ENCODE results near the gene SH3RF3. TPM values are rescaled to one million over a fixed set of nuclear protein-coding genes. Genes with fewer than 3 reads are reported as not detected.

SH3RF3 gene
- total and polyA plus RNA-seq, 10 of the 15 experiments (the other 5 are each of a cell fraction or from before 2014, with no cell fraction given): 0.08 to 8.8 (median 2.3) TPM

DNA sequence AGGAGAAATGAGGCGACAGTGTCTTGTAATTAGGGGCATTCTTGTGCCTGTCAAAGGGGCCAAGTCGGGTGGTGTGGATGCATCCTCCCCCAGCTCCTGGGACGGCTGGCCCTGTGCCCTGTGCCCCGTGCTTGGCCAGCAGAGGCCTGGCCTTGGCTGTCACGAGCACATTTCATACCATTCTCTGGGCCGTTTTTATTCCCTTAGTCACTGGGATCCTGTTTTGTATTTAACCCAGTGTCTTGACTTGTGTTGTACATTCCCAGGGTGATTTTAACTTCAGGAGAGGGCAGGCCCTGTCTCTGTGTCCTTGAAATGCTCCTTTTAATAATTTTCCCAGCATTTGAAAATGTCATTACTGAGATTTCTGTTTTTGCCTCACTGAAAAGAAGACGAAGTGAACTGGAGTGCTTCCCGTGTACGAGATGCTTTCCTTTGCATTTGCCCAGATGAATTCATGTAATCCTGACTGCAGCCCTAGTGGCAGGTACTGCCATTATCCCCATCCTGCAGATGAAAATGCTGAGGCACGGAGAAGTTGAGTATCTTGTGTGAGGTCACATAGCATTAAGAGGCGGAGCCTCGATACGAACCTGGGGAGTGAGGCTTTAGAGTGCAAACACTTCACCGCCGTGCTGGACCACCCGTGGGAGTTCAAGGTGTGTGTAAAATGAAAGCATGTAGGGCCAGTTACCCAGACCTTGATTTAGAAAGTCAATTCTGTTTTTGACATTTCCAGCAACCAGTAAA is 57.0 kb downstream of the SH3RF3 start:
- H2AFZ ChIP-seq (ENCODE audit: control insufficient read depth, low read depth, low read length): no peak overlapping the region
- intact Hi-C loops (cut with micrococcal nuclease; ENCODE audit: unreplicated experiment): loop anchor here (1.0 kb wide), 1 partner anchor 21 kb away; no protein-coding TSS in a partner anchor
- in situ Hi-C loops (cut with MboI): loop anchor here (5.0 kb wide), 1 partner anchor 49 kb away; no protein-coding TSS in a partner anchor

More for the DNA sequence above, 57.0 kb downstream of the SH3RF3 start:
- no peak overlapping the region for H3K4me3 ChIP-seq
- H3K9ac ChIP-seq (ENCODE audit: control insufficient read depth, insufficient read depth, low read length): no peak overlapping the region
- H3K36me3 ChIP-seq (ENCODE audit: control insufficient read depth in 2 of 2, insufficient read depth in 2 of 2, low read length in 1 of 2): no peaks in the 10 kb centered on the region
- TF ChIP-seq, protein P1, sequence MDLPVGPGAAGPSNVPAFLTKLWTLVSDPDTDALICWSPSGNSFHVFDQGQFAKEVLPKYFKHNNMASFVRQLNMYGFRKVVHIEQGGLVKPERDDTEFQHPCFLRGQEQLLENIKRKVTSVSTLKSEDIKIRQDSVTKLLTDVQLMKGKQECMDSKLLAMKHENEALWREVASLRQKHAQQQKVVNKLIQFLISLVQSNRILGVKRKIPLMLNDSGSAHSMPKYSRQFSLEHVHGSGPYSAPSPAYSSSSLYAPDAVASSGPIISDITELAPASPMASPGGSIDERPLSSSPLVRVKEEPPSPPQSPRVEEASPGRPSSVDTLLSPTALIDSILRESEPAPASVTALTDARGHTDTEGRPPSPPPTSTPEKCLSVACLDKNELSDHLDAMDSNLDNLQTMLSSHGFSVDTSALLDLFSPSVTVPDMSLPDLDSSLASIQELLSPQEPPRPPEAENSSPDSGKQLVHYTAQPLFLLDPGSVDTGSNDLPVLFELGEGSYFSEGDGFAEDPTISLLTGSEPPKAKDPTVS (IDR thresholded peaks at IDR 0.05; ENCODE audit: low read depth, low read length): no peak
- TF ChIP-seq, protein P2, sequence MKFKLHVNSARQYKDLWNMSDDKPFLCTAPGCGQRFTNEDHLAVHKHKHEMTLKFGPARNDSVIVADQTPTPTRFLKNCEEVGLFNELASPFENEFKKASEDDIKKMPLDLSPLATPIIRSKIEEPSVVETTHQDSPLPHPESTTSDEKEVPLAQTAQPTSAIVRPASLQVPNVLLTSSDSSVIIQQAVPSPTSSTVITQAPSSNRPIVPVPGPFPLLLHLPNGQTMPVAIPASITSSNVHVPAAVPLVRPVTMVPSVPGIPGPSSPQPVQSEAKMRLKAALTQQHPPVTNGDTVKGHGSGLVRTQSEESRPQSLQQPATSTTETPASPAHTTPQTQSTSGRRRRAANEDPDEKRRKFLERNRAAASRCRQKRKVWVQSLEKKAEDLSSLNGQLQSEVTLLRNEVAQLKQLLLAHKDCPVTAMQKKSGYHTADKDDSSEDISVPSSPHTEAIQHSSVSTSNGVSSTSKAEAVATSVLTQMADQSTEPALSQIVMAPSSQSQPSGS (IDR thresholded peaks at IDR 0.05; ENCODE audit: low read length): no peak
- TF ChIP-seq RAD51 (IDR thresholded peaks at IDR 0.05) (no peak), POU2F2 (IDR thresholded peaks at IDR 0.05; ENCODE audit: borderline replicate concordance, low read depth, low read length) (no peak)
- TF ChIP-seq, protein P3, sequence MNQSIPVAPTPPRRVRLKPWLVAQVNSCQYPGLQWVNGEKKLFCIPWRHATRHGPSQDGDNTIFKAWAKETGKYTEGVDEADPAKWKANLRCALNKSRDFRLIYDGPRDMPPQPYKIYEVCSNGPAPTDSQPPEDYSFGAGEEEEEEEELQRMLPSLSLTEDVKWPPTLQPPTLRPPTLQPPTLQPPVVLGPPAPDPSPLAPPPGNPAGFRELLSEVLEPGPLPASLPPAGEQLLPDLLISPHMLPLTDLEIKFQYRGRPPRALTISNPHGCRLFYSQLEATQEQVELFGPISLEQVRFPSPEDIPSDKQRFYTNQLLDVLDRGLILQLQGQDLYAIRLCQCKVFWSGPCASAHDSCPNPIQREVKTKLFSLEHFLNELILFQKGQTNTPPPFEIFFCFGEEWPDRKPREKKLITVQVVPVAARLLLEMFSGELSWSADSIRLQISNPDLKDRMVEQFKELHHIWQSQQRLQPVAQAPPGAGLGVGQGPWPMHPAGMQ (IDR thresholded peaks at IDR 0.05; ENCODE audit: borderline replicate concordance): no peak
- ChIA-PET POLR2A (interaction anchor here (1.2 kb wide), 2 partner anchors 20 to 22 kb away, joined by 3 read pairs; no protein-coding TSS in a partner anchor), SMC1A (ENCODE audit: uncharacterized antibody, unreplicated experiment) (interaction anchor here (1.0 to 1.7 kb wide), 4 partner anchors 8 to 25 kb away, joined by 3 to 5 read pairs (median 4); no protein-coding TSS in a partner anchor), RAD21 (ENCODE audit: unreplicated experiment) (interaction anchor here (0.9 kb wide), 1 partner anchor 20 kb away, joined by 3 read pairs; no protein-coding TSS in a partner anchor), CTCF (interaction anchor here (1.2 kb wide), 1 partner anchor 9 kb away, joined by 3 read pairs; no protein-coding TSS in a partner anchor)
- H3K27ac ChIP-seq (ENCODE audit: control insufficient read depth, insufficient read depth): no peak overlapping the region
- H3K4me1 ChIP-seq (ENCODE audit: control insufficient read depth, insufficient read depth, low read length): no peaks in the 10 kb centered on the region
- 38% methylated on average over 16 of the region's 16 CpGs for WGBS (ENCODE audit: insufficient coverage, insufficient replicate concordance, low lambda C conversion rate, missing lambda C conversion rate)
- H3K79me2 ChIP-seq (ENCODE audit: control insufficient read depth, insufficient read depth, low read length): no peaks in the 10 kb centered on the region
- no TSS peak for BruUV-seq (replicated peaks)
- no peaks in the 10 kb centered on the region for H3K27me3 ChIP-seq (replicated peaks in 1 of 2; ENCODE audit: control insufficient read depth in 2 of 2, insufficient read depth in 2 of 2, low read length in 1 of 2)
- no peak for ATAC-seq
- H3K4me2 ChIP-seq (ENCODE audit: control insufficient read depth, insufficient read depth): no peak overlapping the region
- no peaks in the 10 kb centered on the region for H4K20me1 ChIP-seq (ENCODE audit: control insufficient read depth, insufficient read depth)
- DNase-seq (ENCODE audit: low read depth, low spot score): no peak
- no peaks in the 10 kb centered on the region for H3K9me3 ChIP-seq (replicated peaks; ENCODE audit: control insufficient read depth, insufficient read depth, low read length)
- FAIRE-seq: no peak

Data from GM12878 (cell line).